Measurements from ENCODE around the gene CPTP.

CPTP gene

GRCh38 chr1:1351511-1352427 lies 27.2 kb downstream of the CPTP start:
- no peak for DNase-seq (ENCODE audit: low spot score)

- no peak for DNase-seq (ENCODE audit: low spot score)
Measured at GRCh38 chr1:1352786-1353388, 28.3 kb downstream of the CPTP start.

GRCh38 chr1:1353389-1354151 lies 29.0 kb downstream of the CPTP start:
- no peak for DNase-seq (ENCODE audit: low spot score)

- no peak for DNase-seq (ENCODE audit: low spot score)
Measured at GRCh38 chr1:1354271-1355247, 30.0 kb downstream of the CPTP start.

- no peak for DNase-seq (ENCODE audit: low spot score)
Measured at GRCh38 chr1:1355416-1355815, 30.8 kb downstream of the CPTP start.

GRCh38 chr1:1356166-1356795 lies 31.7 kb downstream of the CPTP start:
- no peak for DNase-seq (ENCODE audit: low spot score)

- DNase-seq (ENCODE audit: low spot score) = no peak
Measured at GRCh38 chr1:1356796-1357401, 32.3 kb downstream of the CPTP start.

- DNase-seq (ENCODE audit: low spot score) = no peak
Measured at GRCh38 chr1:1357871-1358432, 33.4 kb downstream of the CPTP start.

GRCh38 chr1:1358433-1359271 lies 34.0 kb downstream of the CPTP start, which contains the start of gene MXRA8:
TSS of gene MXRA8 (minus strand) at chr1:1358555. CDS start at chr1:1358504, 51 bp downstream.
- no peak for DNase-seq (ENCODE audit: low spot score)

- DNase-seq (ENCODE audit: low spot score) = no peak
Measured at GRCh38 chr1:1359308-1359663, 34.7 kb downstream of the CPTP start.

- DNase-seq (ENCODE audit: low spot score) = no peak
Measured at GRCh38 chr1:1359664-1360468, 35.3 kb downstream of the CPTP start.

GRCh38 chr1:1360506-1361169 lies 36.0 kb downstream of the CPTP start:
- no peak for DNase-seq (ENCODE audit: low spot score)

GRCh38 chr1:1361233-1361981 lies 36.8 kb downstream of the CPTP start:
- DNase-seq (ENCODE audit: low spot score) = no peak

GRCh38 chr1:1361982-1362423 lies 37.4 kb downstream of the CPTP start:
- DNase-seq (ENCODE audit: low spot score) = no peak

- no peak for DNase-seq (ENCODE audit: low spot score)
Measured at GRCh38 chr1:1364266-1364665, 39.7 kb downstream of the CPTP start.

- no peak for DNase-seq (ENCODE audit: low spot score)
Measured at GRCh38 chr1:1365875-1366698, 41.5 kb downstream of the CPTP start.

Measured in hematopoietic multipotent progenitor cell treated with erythropoietin and hydrocortisone succinate and interleukin-3 and kit ligand, for 17 days (in vitro differentiated cells).